Esophagus (tissue), 2 donors: ENCODE results near the gene MMP23B. TPM values are rescaled to one million over a fixed set of nuclear protein-coding genes. Genes with fewer than 3 reads are reported as not detected.
A peak's percentile ranks its signal among the peaks of the same experiment; 100 is the strongest.
"Not testable (repeated sequence)": the region's sequence is repeated elsewhere in the genome, so short reads cannot be mapped to it uniquely, and the experiment has no call there.

Experiments used
- H3K27ac ChIP-seq, 2 donors: one replicate each; pipeline ENCODE4 v1.5.1; 2013; ENCODE audit warnings: low read depth in 2 of 2, mild to moderate bottlenecking in 2 of 2, inconsistent platforms in 1 of 2, low read length in 1 of 2, moderate library complexity in 1 of 2
- H3K27me3 ChIP-seq, 2 donors: one replicate each; pipeline ENCODE4 v1.6.1; 2013; ENCODE audit warnings: low read length in 2 of 2, control low read depth in 1 of 2, mild to moderate bottlenecking in 1 of 2; ENCODE audit not compliant: insufficient read depth in 2 of 2, control insufficient read depth in 1 of 2
- H3K36me3 ChIP-seq, 2 donors: one replicate each; pipeline ENCODE4 v1.6.1; 2013; ENCODE audit warnings: low read length in 1 of 2; ENCODE audit not compliant: control insufficient read depth in 2 of 2, insufficient read depth in 2 of 2
- H3K4me1 ChIP-seq, 2 donors: one replicate each; pipeline ENCODE4 v1.6.1; 2013; ENCODE audit warnings: low read length in 1 of 2; ENCODE audit not compliant: control insufficient read depth in 2 of 2, insufficient read depth in 2 of 2
- H3K4me3 ChIP-seq, 2 donors: one replicate each; pipeline ENCODE4 v1.5.1; 2013; ENCODE audit warnings: low read length in 2 of 2, mild to moderate bottlenecking in 2 of 2, low read depth in 1 of 2, moderate library complexity in 1 of 2
- H3K9me3 ChIP-seq, 2 donors: one replicate each; pipeline ENCODE4 v1.6.1; 2013; ENCODE audit warnings: mild to moderate bottlenecking in 2 of 2, low read depth in 1 of 2, low read length in 1 of 2, moderate library complexity in 1 of 2; ENCODE audit not compliant: control insufficient read depth in 2 of 2, insufficient read depth in 1 of 2
- WGBS, 2 donors: extraction: QIAGEN DNeasy Blood & Tissue Kit; methylation state at CpG; one replicate each; pipeline ENCODE4 v1.1.7; 2013; 5-methylcytosine and 5-hydroxymethylcytosine counted together
- polyA plus RNA-seq, 2 donors: library from polyadenylated mRNA; stranded (reverse); fragments of 200-250 nt; gene quantifications; one replicate each; pipeline ENCODE4 v1.2.3, GENCODE V29; 2013
- donor health status: healthy with polysubstance abuse.
- donor health status: Bipolar disorder and iron deficiency.

Gene MMP23B
- polyA plus RNA-seq, 2 donors = 0.91 to 2.7 TPM

GRCh38 chr1:1629430-1630190 lies 2.4 kb upstream of the MMP23B start:
- Histone ChIP-seq H3K27ac (peak overlapping the region; percentile 81 to 85), H3K9me3 (no peaks in the 10 kb centered on the region), H3K4me3 (peak overlapping the region; percentile 16 to 49), H3K4me1 (peaks cover 0 to 32% of the 10 kb centered on the region in 2 donors), H3K36me3 (peaks cover 0 to 16% of the 10 kb centered on the region in 2 donors), H3K27me3 (peaks cover 0 to 9% of the 10 kb centered on the region in 2 donors)
- 36 to 37% methylated on average over 38 to 48 of the region's 48 CpGs for WGBS, 2 donors

DNA sequence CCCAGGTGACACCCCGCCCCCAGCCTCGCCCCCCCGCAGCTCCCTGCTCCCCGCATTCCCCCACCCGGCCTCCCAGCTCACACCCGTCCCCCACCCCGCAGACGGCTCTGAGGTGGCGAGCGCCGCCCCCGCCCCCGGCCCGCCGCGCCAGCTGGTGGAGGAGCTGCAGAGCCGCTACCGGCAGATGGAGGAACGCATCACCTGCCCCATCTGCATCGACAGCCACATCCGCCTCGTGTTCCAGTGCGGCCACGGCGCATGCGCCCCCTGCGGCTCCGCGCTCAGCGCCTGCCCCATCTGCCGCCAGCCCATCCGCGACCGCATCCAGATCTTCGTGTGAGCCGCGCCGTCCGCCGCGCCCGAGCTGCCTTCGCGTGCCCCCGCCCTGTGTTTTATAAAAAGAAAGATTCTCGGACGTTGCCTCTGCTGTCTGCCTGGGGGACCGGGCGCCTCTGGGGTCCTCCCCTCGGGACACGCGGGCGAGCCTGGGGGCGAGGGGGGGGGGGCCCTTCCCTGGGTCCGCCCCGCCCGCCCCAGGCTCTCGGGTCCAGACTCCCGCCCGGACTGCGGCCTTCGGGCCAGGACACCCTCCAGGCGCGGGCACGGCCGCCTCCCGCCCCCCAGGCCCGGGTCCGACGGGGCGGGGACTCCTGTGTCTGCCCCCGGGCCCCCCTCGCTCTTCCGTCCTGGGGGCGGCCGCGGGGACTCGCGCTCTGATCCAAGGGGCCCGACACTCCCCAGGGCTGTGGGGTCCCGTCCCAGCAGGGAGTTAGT lies 1.6 kb upstream of the MMP23B start:
- Histone ChIP-seq H3K36me3 (peaks cover 0 to 10% of the 10 kb centered on the region in 2 donors), H3K27me3 (peaks cover 0 to 9% of the 10 kb centered on the region in 2 donors), H3K9me3 (no peaks in the 10 kb centered on the region), H3K27ac (peak overlapping the region; percentile 56 to 74), H3K4me1 (peaks cover 0 to 32% of the 10 kb centered on the region in 2 donors), H3K4me3 (peak overlapping the region in 1 of 2 donors; percentile 16)
- WGBS, 2 donors = 9 to 25% methylated on average over 63 to 81 of the region's 81 CpGs

GRCh38 chr1:1630965-1631781 lies 800 bp upstream of the MMP23B start:
- Histone ChIP-seq H3K36me3 (peaks cover 0 to 7% of the 10 kb centered on the region in 2 donors), H3K4me3 (peak overlapping the region; percentile 15 to 16), H3K4me1 (peaks cover 0 to 30% of the 10 kb centered on the region in 2 donors), H3K27ac (peak overlapping the region in 1 of 2 donors; percentile 74), H3K27me3 (peaks cover 0 to 9% of the 10 kb centered on the region in 2 donors), H3K9me3 (no peaks in the 10 kb centered on the region)
- WGBS, 2 donors = 8 to 12% methylated on average over 53 to 79 of the region's 79 CpGs

- not testable (repeated sequence) for H3K4me1 ChIP-seq, H3K27ac ChIP-seq, H3K27me3 ChIP-seq, H3K9me3 ChIP-seq, H3K4me3 ChIP-seq
- no CpG with 5 or more reads among the region's 35 CpGs for WGBS, 2 donors
- peaks cover 0 to 14% of the 10 kb centered on the region in 2 donors for H3K36me3 ChIP-seq
Measured at GRCh38 chr1:1633409-1633808, 1.4 kb downstream of the MMP23B start.

DNA sequence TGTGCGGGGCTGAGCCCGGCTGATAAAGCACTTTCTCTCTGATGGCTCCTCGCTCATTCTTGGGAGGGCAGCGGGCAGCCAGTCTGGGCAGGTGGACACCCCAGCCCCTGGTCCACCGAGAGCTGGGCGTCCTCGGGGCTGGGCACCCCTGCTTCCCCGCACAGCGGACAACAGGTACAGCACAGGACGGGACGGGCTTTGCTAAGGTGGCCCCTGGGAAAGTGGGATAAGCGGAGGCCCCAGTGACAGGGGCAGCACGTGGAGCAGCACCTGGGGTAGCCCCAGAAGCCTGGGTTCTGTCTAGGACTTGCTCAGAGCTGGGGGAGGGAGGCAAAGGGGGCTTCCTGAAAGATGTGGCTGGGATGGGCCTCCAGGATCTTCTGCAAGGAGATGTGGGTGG lies 2.6 kb downstream of the MMP23B start:
- H3K27me3 ChIP-seq, H3K9me3 ChIP-seq, H3K4me1 ChIP-seq, H3K4me3 ChIP-seq, H3K27ac ChIP-seq: not testable (repeated sequence)
- H3K36me3 ChIP-seq = peaks cover 0 to 15% of the 10 kb centered on the region in 2 donors
- WGBS, 2 donors = 92 to 94% methylated on average over 9 of the region's 13 CpGs

DNA sequence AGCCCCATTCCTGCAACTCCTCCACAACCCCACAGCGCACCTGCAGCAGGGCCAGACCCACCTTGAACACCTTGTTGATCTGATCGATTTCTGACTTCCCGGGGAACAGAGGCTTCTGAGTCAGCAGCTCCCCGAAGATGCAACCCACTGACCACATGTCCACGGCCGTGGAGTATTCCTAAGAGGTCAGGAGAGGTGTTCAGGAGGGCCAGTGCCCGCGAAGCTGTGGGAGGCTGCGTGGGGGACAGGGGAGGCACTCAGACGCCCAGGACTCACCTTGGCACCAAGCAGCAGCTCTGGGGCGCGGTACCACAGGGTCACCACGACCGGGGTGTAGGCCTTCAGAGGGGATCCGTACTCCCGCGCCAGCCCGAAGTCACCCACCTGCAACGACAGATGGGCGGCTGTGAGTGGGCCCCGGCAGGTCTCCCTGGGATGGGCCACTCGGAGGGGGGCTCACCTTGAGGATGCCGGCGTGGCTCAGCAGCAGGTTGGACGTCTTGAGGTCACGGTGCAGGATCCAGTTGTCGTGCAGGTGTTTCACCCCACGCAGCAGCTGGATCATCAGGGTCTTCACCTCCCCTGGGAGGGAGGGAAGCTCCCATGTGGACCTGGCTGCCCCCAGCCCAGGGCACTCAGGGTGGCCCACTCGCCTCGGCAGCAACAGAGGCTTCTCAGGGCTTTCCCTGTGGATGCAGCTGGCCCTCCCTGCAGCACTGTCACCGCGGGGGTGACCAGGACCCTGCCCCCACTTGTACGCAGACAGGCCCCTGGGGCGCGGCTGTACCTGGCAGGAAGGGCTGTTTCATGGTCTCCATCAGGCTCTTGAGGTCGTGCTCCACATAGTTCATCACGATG lies 4.9 kb downstream of the MMP23B start:
- H3K27me3 ChIP-seq, H3K4me1 ChIP-seq, H3K27ac ChIP-seq, H3K4me3 ChIP-seq, H3K9me3 ChIP-seq: not testable (repeated sequence)
- H3K36me3 ChIP-seq = peaks cover 0 to 18% of the 10 kb centered on the region in 2 donors
- 88 to 91% methylated on average over 35 to 37 of the region's 37 CpGs for WGBS, 2 donors

DNA sequence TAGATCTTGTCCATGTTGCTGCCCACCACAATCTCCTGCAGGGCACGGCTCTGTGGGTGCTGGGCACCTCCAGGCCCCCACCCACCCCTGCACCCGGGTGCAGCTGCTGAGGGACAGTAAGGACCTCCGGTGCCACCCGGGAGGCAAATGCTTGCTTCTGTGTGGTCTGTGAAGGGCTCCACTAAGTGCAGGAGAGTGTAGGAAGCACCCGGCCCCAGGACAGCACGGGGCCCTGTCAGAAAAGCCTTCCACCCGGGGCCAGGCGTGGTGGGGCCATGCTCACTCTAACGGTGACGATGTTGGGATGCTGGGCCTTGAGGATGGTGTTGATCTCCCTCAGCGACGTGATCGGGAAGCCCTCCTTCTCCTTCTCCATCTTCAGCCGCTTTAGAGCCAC lies 5.5 kb downstream of the MMP23B start:
- not testable (repeated sequence) for H3K27me3 ChIP-seq, H3K27ac ChIP-seq, H3K4me3 ChIP-seq, H3K9me3 ChIP-seq, H3K4me1 ChIP-seq
- WGBS, 2 donors = 85 to 89% methylated on average over 13 to 14 of the region's 14 CpGs
- H3K36me3 ChIP-seq = peaks cover 0 to 18% of the 10 kb centered on the region in 2 donors

DNA sequence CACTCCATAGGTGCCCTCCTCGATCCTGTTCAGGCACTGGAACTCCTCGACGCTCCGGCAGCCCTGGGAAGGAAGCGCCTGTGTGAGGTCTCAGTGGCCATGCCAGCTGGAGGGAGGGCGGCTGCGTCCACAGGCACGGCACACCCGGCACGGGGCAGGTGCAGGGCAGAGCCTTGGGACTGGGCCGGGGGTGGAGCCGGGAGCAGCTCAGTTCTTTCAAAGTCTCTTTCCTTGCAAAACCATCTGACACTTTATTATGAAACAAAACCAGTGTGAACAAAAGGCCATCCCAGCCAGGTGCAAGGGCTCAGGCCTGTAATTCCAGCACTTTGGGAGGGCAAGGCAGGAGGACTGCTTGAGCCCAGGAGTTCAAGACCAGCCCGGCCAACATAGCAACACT lies 6.6 kb downstream of the MMP23B start:
- H3K4me1 ChIP-seq, H3K27me3 ChIP-seq, H3K4me3 ChIP-seq, H3K9me3 ChIP-seq, H3K27ac ChIP-seq: not testable (repeated sequence)
- peaks cover 0 to 18% of the 10 kb centered on the region in 2 donors for H3K36me3 ChIP-seq
- WGBS, 2 donors = 73 to 94% methylated on average over 8 to 9 of the region's 13 CpGs

GRCh38 chr1:1639368-1639767 lies 7.4 kb downstream of the MMP23B start:
- WGBS, 2 donors = 93 to 95% methylated on average over 14 to 16 of the region's 16 CpGs
- not testable (repeated sequence) for H3K4me1 ChIP-seq, H3K9me3 ChIP-seq, H3K27me3 ChIP-seq, H3K27ac ChIP-seq, H3K4me3 ChIP-seq
- H3K36me3 ChIP-seq = peaks cover 0 to 18% of the 10 kb centered on the region in 2 donors
